Cortex of kidney (tissue), 1 donor: Measurements from ENCODE around the gene TPCN2.
"Not testable (repeated sequence)": the region's sequence is repeated elsewhere in the genome, so short reads cannot be mapped to it uniquely, and the experiment has no call there.

Experiments used
- DNase-seq: peaks from one replicate; lab custom pipeline; 2025; lab: John Stamatoyannopoulos, UW

Gene TPCN2

GRCh38 chr11:69129647-69130046 is 80.9 kb downstream of the TPCN2 start:
- DNase-seq, result no peak

DNA sequence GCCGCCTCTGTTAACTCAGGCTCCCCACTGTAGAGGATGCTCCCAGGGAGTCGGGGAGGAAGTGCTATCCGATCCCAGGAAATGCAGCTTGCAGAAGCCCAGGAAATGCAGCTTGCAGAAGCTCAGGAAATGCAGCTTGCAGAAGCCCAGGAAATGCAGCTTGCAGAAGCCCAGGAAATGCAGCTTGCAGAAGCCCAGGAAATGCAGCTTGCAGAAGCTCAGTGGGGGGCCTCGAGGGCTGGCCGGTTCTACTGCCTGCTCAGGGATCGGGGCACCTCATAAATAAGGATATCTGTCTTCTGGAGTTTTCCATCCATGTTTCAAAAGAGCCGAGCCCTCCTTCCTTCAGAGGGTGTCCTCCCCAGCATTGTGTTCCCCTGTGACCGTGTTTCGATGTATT is 81.9 kb downstream of the TPCN2 start:
- DNase-seq, result no peak

DNA sequence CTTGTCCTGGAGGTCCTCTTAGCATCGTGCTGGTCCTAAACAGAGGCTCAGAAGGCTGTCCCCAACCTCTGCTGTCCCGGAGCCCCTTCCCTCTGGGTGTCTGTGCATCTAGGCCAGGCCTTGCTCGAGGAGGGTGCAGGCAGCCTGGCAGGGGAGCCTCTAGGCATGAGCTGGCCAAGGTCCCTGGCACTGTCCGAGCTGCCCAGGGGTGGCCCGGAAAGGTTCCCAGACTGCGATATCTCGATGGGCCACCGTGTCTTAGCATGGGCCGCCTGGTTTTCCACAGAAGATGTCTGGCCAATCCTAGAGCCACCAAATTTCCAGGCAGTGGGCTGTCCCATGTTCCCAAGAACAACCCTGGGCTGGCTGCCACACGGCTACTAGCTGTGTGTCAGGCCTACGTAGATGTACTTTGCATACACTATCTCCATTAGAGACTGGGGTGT is 82.4 kb downstream of the TPCN2 start:
- no peak for DNase-seq

GRCh38 chr11:69131644-69132300 is 83.0 kb downstream of the TPCN2 start:
- no peak for DNase-seq

GRCh38 chr11:69132301-69132670 is 83.6 kb downstream of the TPCN2 start:
- no peak for DNase-seq

- DNase-seq, result no peak
Observed at GRCh38 chr11:69133251-69133650, 84.5 kb downstream of the TPCN2 start.

- DNase-seq, result not testable (repeated sequence)
Observed at GRCh38 chr11:69134182-69134581, 85.5 kb downstream of the TPCN2 start.

GRCh38 chr11:69134957-69135356 is 86.2 kb downstream of the TPCN2 start:
- DNase-seq, result no peak

GRCh38 chr11:69135420-69136363 is 87.0 kb downstream of the TPCN2 start:
- no peak for DNase-seq

- DNase-seq, result no peak
Observed at GRCh38 chr11:69136471-69136870, 87.7 kb downstream of the TPCN2 start.

DNA sequence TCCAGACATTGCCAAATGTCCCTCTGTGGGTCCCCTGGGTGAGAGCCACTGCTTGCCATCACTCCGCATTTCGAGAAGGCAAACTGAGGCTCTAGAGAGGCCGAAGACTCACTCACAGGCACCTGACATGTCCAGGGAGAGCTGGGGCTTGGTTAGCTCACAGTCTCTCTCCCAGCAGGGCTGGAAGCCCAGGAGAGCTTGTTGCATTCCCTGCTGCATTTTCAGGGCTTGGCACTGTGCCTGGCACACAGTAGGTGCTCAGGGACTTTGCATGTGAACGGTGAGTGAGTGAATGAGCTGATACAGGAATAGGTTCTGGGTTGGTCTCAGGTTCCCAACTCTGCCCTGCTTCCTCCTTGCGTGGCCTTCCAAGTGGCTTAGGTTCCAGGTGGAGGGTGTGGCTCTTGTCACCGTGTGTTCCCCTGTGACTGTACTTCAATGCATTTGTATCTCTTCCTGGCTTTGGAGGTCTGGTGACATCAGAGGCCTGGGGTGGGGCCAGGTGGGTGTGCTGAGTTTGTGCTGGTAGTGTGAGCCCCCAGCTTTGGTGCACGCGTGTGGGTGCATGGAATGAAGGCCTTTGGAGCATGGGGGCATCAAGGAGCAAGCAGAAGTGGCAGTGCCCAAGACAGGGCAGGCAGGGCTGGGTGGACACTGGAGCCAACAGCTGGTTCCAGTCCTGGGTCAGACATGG is 88.6 kb downstream of the TPCN2 start:
- no peak for DNase-seq

- DNase-seq, result no peak
Observed at GRCh38 chr11:69138265-69138664, 89.5 kb downstream of the TPCN2 start.

GRCh38 chr11:69140161-69140560 is 91.4 kb downstream of the TPCN2 start:
- DNase-seq, result not testable (repeated sequence)

DNA sequence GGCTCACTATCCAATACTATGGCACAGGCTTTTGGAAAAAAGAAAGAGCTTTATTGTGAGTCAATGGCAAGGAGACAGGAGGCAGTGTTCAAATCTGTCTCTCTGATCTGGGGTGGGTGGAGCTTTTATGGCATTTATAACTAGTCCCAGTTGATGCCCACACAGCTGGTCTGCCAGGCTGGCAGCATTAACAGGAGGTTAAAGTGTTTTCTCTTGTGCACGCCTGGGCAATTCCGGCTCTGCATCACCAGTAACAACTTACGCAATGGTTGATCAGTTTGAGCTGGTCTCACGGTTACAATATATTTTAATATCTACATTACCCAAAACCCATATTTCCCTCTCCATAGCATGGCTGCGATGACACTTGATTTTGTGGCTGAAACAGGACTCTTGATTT is 91.9 kb downstream of the TPCN2 start:
- no peak for DNase-seq

DNA sequence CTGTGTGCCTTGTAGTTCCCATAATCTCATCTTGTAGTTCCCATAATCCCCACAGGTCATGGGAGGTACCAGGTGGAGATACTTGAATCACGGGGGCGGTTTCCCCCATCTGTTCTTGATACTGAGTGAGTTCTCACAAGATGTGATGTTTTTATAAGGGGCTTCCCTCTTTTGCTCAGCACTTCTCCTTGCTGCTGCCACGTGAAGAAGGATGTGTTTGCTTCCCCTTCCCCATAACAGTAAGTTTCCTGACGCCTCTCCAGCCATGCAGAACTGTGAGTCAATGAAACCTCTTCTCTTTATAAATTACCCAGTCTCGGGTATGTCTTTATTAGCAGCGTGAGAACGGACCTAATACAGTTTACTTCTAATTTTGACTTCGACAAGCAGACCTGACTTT is 93.0 kb downstream of the TPCN2 start:
- no peak for DNase-seq

DNA sequence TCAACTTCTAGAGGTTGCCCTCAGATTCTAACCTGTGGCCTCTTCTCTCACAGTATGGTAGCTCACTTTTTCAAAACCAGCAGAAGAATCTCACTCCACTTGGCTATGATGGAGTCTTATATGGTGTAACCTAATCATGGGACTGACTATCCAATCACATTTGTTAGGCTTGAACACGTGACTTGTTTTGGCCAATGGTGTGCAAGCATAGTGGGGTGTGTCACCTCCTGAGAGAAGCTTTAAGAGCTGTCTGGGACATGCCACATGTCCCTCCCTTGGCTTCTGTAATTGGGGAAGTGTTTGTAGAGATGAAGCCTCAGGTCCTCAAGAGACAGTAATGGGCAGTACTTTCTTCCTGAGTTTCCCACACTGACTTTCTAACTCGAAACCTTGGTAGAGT is 94.2 kb downstream of the TPCN2 start:
- no peak for DNase-seq

GRCh38 chr11:69144316-69145049 is 95.8 kb downstream of the TPCN2 start:
- no peak for DNase-seq

- no peak for DNase-seq
Observed at GRCh38 chr11:69145050-69145380, 96.3 kb downstream of the TPCN2 start.

- DNase-seq, result no peak
Observed at GRCh38 chr11:69148377-69148762, 99.6 kb downstream of the TPCN2 start.

DNA sequence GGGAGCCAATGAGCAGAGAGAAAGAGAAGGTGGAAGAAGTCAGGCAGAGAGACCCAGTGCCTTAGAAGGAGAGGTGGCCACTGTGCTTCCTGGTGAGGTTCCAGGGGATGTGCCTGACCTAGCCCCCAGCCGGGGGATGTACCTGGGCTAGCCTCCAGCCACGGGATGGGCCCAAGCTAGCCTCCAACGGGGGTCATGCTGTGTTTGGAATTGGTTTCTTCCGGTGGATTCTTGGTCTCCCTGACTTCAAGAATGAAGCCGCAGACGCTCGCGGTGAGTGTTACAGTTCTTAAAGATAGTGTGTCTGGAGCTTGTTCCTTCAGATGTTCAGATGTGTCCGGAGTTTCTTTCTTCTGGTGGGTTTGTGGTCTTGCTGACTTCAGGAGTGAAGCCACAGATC is 100.1 kb downstream of the TPCN2 start:
- no peak for DNase-seq

DNA sequence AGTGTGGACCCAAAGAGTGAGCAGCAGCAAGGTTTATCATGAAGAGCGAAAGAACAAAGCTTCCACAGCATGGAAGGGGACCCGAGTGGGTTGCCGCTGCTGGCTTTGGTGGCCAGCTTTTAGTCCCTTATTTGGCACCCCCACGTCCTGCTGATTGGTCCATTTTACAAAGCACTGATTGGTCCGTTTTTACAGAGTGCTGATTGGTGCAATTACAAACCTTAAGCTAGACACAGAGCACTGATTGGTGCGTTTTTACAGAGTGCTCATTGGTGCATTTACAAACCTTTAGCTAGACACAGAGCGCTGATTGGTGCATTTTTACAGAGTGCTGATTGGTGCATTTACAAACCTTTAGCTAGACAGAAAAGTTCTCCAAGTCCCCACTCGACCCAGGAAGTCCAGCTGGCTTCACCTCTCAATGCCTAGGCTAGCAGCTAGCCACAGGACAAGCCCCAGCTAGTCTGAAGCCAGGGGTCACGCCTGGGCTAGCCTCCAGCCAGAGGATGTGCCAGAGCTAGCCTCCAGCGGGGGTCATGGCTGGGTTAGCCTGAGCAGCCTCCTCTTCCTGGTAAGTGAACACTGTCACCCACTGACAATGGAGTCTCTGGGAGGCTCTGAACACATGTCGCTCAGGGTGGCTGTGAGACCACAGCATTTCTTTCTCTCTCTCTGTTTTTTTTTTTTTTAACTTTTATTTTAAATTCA is 100.8 kb downstream of the TPCN2 start:
- DNase-seq, result not testable (repeated sequence)

- no peak for DNase-seq
Observed at GRCh38 chr11:69150175-69150574, 101.4 kb downstream of the TPCN2 start.
